GOT3 (cell line): ENCODE data around the gene PPM1D.
"Not testable (repeated sequence)": the region's sequence is repeated elsewhere in the genome, so short reads cannot be mapped to it uniquely, and the experiment has no call there.

Experiments used
- DNase-seq: peaks from one replicate; lab custom pipeline; 2025; ENCODE audit warnings: mixed read lengths; lab: John Stamatoyannopoulos, UW

The PPM1D gene

DNA sequence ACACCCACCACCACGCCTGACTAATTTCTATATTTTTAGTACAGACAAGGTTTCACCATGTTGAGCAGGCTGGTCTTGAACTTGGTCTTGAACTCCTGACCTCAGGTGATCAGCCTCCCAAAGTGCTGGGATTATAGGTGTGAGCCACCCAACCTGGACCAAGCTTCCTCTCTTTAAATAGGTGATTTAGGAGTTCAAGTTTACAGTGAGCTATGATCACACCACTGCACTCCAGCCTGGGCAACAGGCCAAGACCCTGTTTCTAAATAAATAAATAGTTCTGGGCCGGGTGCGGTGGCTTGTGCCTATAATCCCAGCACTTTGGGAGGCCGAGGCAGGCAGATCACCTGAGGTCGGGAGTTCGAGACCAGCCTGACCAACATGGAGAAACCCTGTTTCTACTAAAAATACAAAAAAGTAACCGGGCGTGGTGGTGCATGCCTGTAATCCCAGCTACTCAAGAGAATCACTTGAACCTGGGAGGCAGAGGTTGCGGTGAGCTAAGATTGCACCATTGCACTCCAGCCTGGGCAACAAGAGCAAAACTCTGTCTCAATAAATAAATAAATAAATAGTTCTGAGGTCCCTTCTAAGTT, 6.5 kb upstream of the PPM1D start:
- not testable (repeated sequence) for DNase-seq

DNA sequence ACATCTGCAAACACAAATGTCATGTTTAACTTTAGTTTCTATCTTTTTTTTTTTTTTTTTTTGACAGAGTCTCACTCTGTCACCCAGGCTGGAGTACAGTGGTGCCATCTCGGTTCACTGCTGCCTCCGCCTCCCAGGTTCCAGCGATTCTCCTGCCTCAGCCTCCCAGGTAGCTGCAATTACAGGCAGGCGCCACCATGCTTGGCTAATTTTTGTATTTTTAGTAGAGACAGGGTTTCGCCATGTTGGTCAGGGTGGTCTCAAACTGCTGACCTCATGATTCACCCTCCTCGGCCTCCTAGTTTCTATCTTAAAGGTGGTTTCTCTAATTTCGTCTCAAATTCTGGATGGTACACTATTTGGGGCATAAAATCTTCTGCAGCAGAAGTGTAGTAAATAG, 5.8 kb upstream of the PPM1D start:
- DNase-seq = not testable (repeated sequence)

DNA sequence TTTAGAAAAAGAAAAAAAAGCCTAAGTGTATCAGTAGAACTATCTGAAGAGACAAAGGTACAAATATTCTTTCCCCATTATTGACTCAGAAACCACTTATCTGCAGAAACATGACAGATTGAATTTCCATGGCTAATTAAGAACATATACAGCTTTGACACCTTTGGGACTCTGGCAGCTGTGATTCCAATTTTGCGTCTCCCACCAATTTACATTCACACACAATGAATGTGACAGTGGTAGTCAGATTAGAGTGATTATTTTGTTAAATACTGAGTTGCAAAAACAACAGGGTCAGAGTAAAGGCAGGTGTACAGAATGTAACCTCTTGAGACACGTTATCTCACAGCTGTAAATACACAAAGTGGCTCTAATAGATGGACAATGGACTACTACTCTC, 5.3 kb upstream of the PPM1D start:
- DNase-seq = no peak

DNA sequence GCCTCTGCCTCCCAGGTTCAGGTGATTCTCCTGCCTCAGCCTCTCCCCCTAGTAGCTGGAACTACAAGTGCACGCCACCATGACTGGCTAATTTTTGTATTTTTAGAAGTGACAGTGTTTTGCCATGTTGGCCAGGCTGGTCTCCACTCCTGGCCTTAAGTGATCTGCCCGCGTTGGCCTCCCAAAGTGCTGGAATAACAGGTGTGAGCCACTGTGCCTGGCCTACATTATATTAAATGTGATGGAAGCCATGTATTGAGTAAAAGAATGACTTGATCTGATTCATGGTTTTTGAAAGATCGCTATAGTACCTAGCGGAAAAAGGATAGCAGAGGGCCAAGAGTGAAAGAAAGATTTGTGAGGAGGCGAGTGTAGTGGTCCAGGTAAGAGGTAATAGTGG, 2.7 kb upstream of the PPM1D start:
- DNase-seq = no peak

DNA sequence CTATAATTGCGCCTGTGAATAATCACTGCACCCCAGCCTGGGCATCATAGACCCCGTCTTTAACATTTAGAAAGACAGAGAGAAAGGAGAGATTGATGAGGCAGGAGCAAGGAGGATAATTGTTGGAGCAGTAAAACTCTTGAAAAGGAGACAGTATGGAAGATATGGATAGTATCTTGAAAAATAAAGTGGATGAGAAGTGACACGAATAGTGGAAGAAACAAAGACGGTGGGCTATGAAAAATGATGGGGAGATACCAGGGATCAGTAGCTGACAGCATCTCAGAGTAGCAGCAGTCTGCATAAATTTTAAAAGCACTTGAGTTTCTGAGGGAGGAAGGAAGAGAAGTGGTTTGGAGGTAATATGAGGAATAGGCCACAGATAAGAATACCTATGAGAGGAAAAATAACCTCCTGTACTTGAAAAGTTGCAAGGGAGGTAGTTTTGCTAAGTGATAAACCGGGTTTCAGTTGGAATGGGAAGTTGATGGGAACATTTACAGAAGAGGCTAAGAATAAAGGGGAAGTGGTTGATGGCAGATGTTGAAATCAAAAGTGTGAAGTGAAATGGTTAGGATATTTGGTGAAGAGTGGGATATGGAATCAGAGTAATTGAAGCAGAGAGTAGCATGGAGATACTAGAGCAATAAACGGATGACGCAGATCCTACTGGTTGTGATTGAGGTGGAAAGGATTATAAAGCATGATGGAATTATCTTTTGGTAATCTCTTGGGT, 1.8 kb upstream of the PPM1D start:
- DNase-seq = no peak

DNA sequence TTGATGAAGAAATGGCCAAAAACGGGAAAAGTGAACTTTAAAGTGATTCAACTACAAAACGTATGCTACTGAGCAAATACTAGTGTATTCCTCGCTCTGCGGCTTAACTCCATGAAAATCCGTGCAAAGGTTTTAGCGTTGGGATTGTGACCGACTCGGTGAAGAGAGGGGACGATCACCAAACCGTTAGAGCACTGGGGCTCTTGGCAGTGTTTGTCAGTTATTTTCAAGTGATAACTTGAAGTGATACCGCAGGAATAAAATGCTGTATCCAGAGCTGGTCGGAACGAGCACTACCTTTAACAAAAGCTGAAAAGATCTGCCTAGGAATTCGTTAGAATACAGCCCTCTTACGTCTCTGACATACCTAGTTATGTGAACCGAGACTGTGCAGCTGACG, 773 bp upstream of the PPM1D start:
- no peak for DNase-seq

DNA sequence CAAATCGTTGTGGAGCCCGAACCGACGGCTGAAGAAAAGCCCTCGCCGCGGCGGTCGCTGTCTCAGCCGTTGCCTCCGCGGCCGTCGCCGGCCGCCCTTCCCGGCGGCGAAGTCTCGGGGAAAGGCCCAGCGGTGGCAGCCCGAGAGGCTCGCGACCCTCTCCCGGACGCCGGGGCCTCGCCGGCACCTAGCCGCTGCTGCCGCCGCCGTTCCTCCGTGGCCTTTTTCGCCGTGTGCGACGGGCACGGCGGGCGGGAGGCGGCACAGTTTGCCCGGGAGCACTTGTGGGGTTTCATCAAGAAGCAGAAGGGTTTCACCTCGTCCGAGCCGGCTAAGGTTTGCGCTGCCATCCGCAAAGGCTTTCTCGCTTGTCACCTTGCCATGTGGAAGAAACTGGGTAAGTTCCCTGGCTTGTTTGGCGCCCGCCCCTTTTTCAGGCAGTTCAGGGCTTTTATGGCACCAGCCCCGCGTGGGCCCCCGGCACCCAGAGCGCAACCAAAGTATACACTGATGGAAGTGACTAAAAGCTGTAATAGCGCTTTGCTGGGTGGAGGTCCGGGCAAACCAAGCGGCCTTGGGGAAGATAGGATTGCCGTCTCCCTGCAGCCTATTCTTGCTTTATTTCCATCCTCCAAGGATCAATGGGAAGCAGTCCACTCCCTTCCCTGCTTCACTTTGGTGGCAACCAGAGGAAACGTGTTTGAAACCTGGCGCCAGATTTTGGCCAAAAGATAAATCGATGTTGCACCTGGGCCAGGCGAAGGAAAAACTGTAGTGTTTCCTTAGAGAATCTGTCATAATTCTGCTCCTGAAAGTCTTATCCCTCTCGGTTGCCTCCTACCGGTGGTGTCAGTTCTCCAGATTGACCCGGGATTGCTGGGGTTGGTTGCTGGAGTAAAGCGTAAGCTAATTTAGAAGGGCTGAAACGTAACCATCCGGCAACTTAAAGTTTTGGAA, 775 bp downstream of the PPM1D start:
- peak; percentile 16 for DNase-seq

DNA sequence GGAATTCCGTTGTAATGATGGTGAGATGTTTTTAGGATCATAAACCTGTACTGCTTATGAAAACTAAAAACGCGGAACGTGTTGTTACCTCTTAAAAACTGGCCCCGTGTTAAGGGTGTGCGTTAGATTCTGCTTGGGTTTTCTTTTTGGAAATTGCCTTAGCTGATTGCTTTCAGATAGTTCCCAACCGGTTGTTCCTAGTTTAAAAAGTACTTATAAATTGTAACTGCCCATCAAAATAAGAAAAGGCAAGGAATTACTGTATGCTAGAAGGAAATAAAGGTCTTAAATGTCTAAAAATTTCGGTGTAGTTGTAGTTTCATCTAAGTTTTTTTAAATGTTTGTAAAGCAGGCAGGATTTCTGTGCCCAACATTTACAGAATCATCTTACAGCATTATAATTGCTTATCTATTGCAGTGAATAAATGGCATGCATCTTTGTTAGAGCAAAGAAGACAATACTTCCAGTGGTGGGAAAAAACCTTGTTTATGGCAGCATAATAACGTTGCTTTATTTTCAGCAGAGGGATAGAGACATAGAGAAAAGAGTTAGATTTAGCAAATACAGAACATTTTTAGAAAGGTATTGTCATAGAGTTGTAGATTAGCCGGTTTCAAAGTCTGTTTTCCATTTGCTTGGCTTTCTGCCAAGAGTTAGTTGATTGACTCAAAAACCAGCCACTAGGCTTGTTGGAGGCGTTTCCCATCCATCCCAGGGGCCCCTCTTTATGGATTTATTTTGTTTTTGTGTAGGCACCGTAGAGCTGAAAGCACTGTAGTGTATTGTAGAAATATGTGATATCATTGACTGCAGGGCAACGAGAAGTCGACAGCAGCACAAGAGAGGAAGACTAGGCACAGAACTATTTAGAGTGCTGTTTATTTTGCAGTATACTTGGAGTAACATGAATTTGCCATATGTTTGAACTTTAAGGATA, 1.7 kb downstream of the PPM1D start:
- DNase-seq = no peak

DNA sequence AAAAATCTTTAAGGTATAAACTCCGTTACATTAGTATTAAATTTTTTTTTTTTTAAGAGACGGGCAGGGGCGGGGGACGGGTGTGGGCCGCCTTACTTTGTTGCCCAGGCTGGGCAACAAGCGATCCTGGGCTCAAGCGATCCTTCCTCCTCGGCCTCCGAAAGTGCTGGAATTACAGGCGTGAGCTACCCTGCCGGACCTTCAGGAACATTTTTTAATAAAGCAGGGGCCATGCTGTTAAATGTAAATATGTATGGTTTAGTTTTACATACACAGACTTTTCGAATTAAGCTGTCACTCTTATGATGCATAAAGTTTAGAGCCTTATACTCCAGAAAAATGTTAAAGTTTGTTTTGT, 2.4 kb downstream of the PPM1D start:
- no peak for DNase-seq

DNA sequence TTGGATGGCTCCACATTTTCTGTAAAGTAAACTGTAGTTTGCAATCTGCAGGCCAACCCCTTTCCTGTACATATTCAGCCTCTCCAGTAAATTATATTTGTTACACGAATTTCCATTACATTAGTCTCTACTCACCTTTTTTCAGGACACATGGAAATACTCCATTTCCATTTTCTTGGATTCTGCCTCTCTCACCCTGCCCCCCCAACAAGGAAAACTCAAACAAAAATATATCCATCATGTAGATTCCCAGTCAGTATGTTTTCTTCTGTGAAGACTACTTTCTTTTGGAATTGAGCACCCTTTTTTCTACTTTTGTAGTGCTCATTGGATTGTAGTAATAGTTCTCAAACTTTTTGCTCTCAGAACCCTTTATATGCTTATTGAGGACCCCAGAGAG, 2.9 kb downstream of the PPM1D start:
- no peak for DNase-seq

DNA sequence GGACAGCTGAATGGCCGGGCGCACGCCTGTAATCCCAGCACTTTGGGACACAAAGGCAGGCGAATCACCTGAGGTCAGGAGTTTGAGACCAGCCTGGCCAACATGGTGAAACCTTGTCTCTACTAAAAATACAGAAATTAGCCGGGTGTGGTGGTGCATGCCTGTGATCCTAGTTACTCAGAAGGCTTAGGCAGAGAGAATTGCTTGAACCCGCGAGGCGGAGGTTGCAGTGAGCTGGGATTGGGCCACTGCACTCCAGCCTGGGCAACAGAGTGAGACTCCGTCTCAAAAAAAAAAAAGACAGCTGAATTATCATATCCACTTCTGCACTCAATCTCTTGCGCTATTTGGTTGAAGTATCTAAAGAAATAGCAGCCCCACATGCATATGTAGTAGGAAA, 3.5 kb downstream of the PPM1D start:
- DNase-seq = not testable (repeated sequence)

DNA sequence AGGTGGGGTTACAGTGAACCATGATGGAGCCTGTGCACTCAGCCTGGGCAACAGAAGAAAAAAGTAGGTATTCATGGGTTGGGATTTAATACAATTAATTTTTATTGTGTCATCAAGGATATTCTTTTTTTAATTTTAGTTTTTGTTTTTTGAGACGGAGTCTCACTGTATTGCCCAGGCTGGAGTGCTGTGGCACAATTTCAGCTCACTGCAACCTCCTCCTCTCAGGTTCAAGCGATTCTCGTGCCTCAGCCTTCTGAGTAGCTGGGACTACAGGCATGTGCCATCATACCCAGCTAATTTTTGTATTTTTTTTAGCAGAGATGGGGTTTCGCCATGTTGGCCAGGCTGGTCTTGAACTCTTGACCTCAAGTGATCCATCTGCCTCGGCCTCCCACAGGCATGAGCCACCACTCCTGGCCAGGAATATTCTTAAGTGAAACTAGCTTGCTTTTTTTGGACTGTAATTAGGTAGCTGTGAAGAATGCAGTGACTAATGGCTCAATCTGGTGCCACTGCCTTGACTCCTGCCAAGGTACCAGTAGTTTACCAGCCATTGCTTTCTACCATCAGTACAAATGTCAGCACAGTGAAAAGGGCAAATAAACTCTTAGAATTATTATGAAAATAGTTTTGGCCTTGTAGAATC, 4.8 kb downstream of the PPM1D start:
- peak; percentile 7 for DNase-seq

DNA sequence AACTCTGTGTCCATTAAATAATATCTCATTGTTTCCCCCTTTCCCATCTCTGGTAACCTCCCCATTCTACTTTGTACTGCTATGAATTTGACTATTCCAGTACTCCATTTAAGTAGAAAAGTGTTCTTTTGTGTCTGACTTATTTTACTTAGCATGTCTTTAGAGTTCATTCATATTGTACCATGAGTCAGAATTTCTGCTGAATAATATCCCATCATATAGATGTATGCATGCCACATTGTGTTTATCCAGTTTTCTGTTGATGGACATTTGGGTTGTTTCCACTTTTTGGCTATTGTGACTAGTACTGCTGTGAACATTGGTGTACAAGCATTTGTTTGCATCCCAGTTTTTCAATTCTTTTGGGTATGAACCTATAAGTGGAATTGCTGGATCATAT, 6.0 kb downstream of the PPM1D start:
- no peak for DNase-seq

DNA sequence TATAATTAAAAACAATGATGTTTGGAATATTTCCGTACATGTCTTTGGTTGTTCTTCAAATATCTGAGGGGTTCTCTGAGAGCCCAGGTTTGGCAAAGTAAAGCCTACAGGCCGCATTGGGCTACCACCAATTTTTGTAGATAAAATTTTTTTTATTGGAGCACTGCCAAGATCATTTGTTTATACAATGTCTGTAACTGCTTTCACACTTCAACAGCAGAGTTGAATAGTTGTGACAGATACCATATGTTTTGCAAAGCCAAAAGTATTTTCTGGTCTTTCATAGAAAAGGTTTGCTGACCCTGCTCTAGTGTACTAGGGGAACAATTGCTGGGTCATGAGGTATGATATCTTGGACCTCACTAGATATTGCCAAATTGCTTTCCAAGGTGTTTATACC, 10.5 kb downstream of the PPM1D start:
- DNase-seq = no peak

DNA sequence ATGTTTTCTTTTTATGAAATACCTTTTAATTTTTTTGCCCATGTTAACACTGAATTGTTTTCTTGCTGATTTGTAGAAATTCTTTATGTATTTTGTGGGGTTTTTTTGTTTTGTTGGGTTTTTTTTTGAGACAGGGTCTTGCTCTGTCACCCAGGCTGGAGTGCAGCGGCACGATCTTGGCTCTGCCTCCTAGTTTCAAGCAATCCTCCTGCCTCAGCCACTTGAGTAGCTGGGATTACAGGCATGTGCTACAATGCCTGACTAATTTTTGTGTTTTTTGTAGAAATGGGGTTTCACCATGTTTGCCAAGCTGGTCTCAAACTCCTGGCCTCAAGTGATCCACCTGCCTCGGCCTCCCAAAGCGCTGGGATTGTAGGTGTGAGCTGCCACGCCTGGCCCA, 11.3 kb downstream of the PPM1D start:
- DNase-seq = not testable (repeated sequence)

DNA sequence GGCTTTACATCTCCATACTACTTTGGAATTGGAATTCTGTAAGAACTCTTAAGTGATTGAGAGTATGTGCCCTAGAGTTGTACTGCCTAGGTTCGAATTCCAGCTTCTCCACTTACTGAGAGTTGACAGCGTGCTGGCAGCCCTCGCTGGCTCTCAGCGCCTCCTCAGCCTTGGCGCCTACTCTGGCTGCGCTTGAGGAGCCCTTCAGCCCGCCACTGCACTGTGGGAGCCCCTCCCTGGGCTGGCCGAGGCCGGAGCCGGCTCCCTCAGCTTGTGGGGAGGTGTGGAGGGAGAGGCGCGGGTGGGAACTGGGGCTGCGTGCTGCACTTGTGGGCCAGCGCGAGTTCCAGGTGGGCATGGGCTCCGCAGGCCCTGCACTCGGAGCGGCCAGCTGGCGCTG, 13.3 kb downstream of the PPM1D start:
- DNase-seq = no peak

DNA sequence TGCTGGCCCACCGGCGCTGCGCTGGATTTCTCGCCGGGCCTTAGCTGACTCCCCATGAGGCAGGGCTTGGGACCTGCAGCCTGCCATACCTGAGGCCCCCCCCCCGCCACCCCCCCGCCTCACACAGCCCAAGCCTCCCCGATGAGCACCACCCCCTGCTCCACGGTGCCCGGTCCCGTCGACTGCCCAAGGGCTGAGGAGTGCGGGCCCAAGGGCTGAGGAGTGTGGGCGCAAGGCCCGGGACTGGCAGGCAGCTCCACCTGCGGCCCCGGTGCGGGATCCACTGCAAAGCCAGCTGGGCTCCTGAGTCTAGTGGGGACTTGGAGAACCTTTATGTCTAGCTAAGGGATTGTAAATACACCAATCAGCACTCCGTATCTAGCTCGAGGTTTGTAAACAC, 13.8 kb downstream of the PPM1D start:
- DNase-seq = not testable (repeated sequence)

DNA sequence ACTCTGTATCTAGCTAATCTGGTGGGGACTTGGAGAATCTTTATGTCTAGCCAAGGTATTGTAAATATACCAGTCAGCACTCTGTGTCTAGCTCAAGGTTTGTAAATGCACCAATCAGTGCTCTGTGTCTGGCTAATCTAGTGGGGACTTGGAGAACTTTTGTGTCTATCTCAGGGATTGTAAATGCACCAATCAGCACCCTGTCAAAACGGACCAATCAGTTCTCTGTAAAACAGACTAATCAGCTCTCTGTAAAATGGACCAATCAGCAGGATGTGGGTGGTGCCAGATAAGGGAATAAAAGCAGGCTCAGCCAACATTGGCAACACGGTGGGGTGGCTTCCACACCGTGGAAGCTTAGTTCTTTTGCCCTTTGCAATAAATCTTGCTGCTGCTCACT, 14.3 kb downstream of the PPM1D start:
- not testable (repeated sequence) for DNase-seq

DNA sequence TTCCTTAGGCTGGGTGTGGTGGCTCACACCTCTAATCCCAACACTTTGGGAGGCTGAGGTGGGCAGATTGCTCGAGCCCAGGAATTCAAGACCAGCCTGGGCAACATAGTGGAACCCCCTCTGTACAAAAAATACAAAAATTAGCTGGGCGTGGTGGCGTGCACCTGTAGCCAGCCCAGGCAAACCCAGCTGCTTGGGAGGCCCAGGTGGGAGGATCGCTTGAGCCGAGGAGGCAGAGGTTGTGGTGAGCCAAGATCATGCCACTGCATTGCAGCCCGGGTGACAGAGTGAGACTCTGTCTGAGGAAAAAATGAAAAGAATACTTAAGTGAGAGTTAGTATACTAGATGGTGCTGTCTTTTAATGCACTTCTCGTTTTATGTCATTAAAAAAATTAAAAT, 15.1 kb downstream of the PPM1D start:
- no peak for DNase-seq

DNA sequence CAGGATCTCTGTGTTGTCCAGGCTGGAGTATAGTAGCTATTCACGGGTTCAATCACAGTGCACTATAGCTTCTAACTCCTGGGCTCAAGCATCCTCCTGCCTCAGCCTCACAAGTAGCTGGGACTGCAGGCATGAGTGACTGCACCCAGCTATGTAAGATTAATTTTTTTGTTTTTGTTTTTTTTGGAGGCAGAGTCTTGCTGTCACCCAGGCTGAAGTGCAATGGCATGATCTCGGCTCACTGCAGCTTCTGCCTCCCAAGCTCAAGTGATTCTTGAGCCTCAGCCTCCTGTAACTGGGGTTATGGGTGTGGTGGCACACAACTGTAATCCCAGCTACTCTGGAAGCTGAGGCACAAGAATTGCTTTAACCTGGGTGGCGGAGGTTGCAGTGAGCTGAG, 15.8 kb downstream of the PPM1D start:
- DNase-seq = no peak

DNA sequence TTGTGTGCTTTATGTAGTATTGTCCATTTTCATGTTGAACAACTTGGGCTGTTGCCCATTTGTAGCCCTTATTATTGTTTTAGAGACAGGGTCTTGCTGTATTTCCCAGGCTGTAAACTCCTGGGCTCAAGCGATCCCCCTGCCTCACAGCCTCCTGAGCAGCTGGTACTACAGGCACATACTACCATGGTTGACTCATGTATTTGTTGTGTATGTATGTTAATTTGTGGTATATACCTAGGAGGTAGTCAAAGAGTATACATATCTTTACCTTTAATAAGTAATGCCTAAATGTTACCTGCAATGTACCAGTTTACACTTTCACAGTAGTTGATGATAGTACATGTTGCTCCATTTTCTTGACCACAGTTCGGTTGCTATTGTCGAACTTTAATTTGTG, 18.1 kb downstream of the PPM1D start:
- DNase-seq = no peak
